RWPE2 (cell line): Measurements from ENCODE around the gene NUP62.

Source experiments
- ATAC-seq: fragments of 200-7000 bp; cut with Tn5 transposase; 3 replicates; pipeline ENCODE4 v1.9.1; 2021; ENCODE audit warnings: low read depth
- DNase-seq: peaks from one replicate; pipeline ENCODE4 v3.0.0-alpha.2; 2020; ENCODE audit warnings: low spot score
- H3K27ac ChIP-seq: fragments of 450-650 bp; 2 replicates; pipeline ENCODE4 v1.5.1; 2017; ENCODE audit warnings: mild to moderate bottlenecking; ENCODE audit not compliant: poor library complexity, severe bottlenecking
- H3K27me3 ChIP-seq: fragments of 250-450 bp; sonication (Bioruptor Pico); 2 replicates; pipeline ENCODE4 v1.5.1; 2021; ENCODE audit warnings: mild to moderate bottlenecking, moderate library complexity; ENCODE audit not compliant: insufficient read depth, poor library complexity, severe bottlenecking
- H3K36me3 ChIP-seq: fragments of 250-450 bp; sonication (Bioruptor Pico); 2 replicates; pipeline ENCODE4 v1.5.1; 2020; ENCODE audit warnings: low read depth, mild to moderate bottlenecking, moderate library complexity
- H3K4me1 ChIP-seq: fragments of 250-450 bp; sonication (Bioruptor Pico); 2 replicates; pipeline ENCODE4 v1.5.1; 2021; ENCODE audit warnings: mild to moderate bottlenecking, moderate library complexity; ENCODE audit not compliant: insufficient read depth, poor library complexity, severe bottlenecking
- H3K4me3 ChIP-seq: fragments of 250-450 bp; sonication (Bioruptor Pico); 2 replicates; pipeline ENCODE4 v1.5.1; 2021; ENCODE audit warnings: mild to moderate bottlenecking, moderate library complexity; ENCODE audit not compliant: severe bottlenecking
- H3K9me3 ChIP-seq: fragments of 250-450 bp; sonication (Bioruptor Pico); 2 replicates; pipeline ENCODE4 v1.5.1; 2021; ENCODE audit warnings: mild to moderate bottlenecking, moderate library complexity; ENCODE audit not compliant: severe bottlenecking
- TF ChIP-seq, protein P1 (sequence below): fragments of 450-650 bp; IDR thresholded peaks from one replicate; pipeline ENCODE4 v1.5.1; 2017; ENCODE audit warnings: mild to moderate bottlenecking, moderate library complexity; ENCODE audit not compliant: poor library complexity, severe bottlenecking

NUP62 gene

DNA sequence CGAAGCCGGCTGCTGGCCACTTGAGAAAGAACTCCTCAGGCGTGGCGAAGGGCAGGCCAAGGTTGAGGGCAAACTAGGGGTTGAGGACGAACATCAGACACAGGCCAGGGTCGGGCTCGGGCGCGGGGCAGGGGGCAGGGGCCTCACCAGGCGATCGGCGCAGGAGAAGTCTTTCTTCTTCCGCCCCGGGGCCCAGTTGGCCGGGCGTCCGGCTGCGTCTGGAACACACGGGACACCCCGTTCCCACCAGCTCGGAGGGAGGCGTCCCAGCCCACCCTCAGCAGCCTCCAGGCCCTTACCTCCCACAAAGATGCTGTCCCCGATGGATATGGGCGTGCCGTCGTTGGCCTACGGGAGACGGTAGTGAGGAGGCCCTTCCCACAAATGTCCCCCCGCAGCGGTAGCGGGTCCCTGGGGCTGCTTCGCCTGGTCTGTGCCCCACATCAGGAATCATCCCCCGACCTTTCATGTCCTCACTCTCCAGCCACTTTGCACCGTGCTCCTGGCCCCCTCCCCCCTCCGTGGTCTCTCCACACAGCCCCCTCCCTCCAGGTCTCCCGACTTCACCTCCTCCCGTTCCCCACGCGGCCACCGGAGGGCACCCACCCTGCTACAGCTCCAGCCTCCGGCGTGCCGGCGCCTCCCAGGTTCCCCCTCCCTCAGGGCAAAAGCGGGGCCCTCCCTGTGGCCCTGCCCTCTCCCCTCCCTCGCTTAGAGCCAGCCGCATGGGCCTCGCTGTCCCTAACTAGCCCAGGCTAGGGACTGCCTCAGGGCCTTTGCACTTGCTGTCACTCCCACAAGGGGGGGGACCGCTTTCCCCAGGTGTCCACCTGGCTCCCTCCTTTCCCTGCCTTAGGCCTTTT lies 66.7 kb downstream of the NUP62 start:
- H3K27me3 ChIP-seq: no peaks in the 10 kb centered on the region
- DNase-seq (no peak), ATAC-seq (no peak)
- no peak overlapping the region for H3K27ac ChIP-seq
- H3K36me3 ChIP-seq: peaks cover 72% of the 10 kb centered on the region
- peaks cover 10% of the 10 kb centered on the region for H3K4me1 ChIP-seq
- TF ChIP-seq, protein P1, sequence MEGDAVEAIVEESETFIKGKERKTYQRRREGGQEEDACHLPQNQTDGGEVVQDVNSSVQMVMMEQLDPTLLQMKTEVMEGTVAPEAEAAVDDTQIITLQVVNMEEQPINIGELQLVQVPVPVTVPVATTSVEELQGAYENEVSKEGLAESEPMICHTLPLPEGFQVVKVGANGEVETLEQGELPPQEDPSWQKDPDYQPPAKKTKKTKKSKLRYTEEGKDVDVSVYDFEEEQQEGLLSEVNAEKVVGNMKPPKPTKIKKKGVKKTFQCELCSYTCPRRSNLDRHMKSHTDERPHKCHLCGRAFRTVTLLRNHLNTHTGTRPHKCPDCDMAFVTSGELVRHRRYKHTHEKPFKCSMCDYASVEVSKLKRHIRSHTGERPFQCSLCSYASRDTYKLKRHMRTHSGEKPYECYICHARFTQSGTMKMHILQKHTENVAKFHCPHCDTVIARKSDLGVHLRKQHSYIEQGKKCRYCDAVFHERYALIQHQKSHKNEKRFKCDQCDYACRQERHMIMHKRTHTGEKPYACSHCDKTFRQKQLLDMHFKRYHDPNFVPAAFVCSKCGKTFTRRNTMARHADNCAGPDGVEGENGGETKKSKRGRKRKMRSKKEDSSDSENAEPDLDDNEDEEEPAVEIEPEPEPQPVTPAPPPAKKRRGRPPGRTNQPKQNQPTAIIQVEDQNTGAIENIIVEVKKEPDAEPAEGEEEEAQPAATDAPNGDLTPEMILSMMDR: peak; percentile 17
- no peaks in the 10 kb centered on the region for H3K9me3 ChIP-seq
- H3K4me3 ChIP-seq: no peak overlapping the region

DNA sequence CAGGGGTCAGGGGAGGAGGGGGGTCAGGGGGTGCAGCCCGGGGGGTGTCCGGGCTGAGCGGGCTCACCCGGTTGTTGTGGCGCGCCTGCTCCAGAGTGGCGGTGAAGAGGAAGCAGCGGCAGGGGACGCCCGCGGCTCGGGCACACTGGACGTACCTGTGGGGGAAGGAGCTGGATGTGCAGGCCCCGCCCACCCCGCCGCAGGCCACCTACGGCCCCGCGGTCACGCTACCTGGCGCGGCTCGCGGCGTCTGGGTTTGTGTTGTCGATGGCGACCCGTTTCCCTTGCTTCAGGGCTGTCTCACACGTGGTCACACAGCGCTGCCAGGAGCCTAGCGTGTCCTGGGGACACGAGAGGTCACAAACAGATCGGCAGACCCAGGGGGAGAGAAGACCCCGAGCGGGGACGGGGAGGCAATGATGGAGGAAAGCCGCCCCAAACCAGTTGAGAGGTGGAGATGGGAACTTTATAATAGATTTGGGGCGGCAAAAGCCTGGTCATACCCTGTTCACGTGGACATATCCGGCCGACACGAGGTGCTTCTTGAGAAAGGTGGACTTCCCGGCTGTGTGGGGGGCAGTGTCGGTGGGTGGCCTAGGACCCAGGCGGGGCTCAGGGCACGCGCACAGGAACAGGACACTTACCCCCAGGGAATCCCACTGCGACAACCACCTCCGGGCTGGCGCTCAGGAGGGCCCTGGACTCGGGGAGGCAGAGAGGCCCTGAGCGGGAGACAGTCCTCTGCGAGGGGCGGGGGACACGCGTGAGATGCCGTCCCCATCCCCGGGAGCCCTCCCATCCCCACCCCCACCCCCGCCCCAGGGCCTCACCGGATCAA lies 67.5 kb downstream of the NUP62 start:
- Histone ChIP-seq H3K4me3 (no peak overlapping the region), H3K9me3 (no peaks in the 10 kb centered on the region), H3K27ac (no peak overlapping the region), H3K36me3 (peaks cover 81% of the 10 kb centered on the region), H3K4me1 (peaks cover 10% of the 10 kb centered on the region), H3K27me3 (no peaks in the 10 kb centered on the region)
- TF ChIP-seq, protein P1: no peak
- DNase-seq (no peak), ATAC-seq (no peak)

DNA sequence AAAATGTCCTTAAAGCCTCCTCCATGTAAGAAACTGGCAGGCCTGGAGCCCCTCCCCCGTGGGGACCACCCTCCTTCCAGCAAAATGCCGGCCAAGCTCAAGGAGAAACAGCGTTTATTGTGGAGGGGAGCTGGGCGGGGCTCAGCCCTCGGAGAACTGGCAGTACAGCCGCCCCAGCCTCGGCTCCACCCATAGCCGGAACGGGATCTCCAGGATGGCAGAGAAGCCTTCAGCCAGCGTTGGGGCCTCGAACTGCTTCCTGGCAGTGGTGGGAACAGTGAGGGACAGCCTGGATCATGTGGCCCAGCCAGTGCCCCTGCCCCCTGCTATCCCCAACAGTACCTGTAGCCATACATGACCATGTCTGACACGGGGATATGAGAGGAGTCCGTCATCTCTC lies 68.2 kb downstream of the NUP62 start:
- Histone ChIP-seq H3K4me3 (no peak overlapping the region), H3K9me3 (no peaks in the 10 kb centered on the region), H3K4me1 (peaks cover 7% of the 10 kb centered on the region), H3K36me3 (peaks cover 81% of the 10 kb centered on the region), H3K27me3 (no peaks in the 10 kb centered on the region), H3K27ac (no peak overlapping the region)
- DNase-seq (no peak), ATAC-seq (no peak)
- TF ChIP-seq, protein P1: no peak

DNA sequence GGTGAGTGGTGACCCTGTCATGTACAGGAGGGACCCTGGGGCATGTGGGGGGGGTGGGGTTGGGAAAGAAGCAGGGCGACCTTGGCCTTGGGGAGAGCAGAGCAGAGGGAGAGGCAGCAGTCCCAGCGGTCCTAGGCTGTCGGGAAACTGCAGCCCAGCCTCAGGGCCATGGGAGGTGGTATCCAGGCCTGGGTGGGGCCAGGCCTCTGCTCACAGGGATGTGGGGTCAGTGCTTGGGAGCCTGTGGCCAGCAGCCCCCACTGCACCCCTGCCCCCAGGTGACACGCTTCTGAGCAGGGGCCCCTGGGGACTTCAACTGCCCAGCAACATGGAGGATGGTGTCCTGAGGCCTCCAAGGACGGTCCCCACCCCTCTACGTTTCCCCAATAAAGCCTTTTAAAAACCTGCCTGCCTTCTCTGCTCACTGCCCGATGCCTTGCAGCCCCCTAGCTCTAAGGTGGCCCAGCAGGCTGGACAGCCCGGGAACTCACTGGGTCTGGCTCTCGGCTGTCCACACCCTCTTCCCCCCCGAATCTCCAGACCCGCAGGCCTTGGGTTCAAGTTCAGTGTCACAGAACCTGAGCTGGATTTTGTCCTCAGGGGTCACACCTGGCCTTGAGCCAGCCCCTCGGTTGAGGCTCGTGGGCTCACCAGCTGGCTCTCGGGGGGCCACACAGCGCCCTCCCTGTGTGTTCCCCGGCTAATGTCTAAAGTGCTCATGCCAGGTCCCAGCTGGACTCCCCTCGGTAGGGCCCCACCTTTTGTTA lies 68.8 kb downstream of the NUP62 start:
- DNase-seq (no peak), ATAC-seq (no peak)
- Histone ChIP-seq H3K9me3 (no peaks in the 10 kb centered on the region), H3K27ac (no peak overlapping the region), H3K4me3 (no peak overlapping the region), H3K27me3 (no peaks in the 10 kb centered on the region), H3K4me1 (peaks cover under 1% of the 10 kb centered on the region), H3K36me3 (peaks cover 77% of the 10 kb centered on the region)
- TF ChIP-seq, protein P1: no peak
